Stimulated activated CD4-positive, alpha-beta T cell treated with anti-CD3 and anti-CD28 coated beads, Interleukin-1b, Interleukin-23, amount 100 ng/mL, for 48 hours (primary cell): ENCODE results near the gene SNCAIP.
"Not testable (repeated sequence)": the region's sequence is repeated elsewhere in the genome, so short reads cannot be mapped to it uniquely, and the experiment has no call there.

Experiments
- DNase-seq: peaks from one replicate; pipeline ENCODE4 v3.0.0-alpha.2; 2020

The SNCAIP gene

DNA sequence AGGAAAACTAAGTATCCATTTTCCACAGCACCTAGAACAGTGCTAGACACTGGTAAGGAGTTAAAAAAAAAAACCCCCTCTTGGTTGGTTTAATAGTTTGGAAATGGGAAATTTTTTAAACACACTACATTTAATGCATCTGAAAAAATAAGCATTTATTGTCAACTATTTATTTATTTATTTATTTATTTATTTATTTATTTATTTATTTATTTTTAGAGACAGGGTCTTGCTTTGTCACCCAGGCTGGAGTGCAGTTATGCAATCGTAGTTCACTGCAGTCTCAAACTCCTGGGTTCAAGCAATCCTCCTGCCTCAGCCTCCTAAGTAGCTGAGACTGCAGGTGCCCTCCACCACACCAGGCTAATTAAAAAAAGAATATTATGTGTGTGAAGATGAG lies 51.6 kb downstream of the SNCAIP start:
- DNase-seq, result no peak

DNA sequence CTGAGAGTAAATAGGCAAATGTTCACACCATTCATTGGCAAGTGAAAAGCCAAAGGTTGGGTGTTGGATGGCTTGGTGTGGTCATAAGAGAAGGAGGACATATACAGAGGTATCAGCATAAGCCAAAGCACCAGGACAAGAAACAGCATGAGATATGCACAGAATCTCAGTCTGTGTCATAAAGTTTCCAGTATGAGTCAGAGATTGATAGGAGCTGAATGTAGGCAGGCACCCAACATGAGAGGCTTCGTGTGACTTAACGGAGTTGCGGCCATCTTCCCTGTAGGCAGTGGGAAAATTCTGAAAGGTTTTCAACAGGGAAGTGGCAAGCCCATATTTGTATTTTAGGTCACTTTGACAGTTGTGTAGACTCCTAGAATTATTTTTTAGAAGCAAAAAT lies 54.5 kb downstream of the SNCAIP start:
- no peak for DNase-seq

DNA sequence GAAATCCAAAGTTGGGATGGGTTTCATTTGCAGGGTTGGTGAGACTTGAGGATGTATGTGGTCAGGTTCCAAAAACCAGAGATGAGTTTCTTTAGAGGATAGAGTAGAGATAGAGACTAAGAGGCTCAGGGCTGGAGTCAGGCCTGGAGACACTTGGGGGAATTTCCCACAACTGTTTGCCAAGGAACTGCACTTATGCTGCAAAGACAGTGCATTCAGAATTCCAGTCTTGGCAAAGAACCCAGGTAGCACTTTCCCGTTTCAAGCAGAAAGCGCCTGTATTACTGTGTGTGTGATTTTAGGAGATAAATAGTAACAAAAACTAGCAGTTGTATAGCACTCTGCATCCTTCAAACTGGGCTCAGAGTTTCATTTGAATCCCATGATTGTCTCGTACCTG lies 55.4 kb downstream of the SNCAIP start:
- DNase-seq, result no peak

DNA sequence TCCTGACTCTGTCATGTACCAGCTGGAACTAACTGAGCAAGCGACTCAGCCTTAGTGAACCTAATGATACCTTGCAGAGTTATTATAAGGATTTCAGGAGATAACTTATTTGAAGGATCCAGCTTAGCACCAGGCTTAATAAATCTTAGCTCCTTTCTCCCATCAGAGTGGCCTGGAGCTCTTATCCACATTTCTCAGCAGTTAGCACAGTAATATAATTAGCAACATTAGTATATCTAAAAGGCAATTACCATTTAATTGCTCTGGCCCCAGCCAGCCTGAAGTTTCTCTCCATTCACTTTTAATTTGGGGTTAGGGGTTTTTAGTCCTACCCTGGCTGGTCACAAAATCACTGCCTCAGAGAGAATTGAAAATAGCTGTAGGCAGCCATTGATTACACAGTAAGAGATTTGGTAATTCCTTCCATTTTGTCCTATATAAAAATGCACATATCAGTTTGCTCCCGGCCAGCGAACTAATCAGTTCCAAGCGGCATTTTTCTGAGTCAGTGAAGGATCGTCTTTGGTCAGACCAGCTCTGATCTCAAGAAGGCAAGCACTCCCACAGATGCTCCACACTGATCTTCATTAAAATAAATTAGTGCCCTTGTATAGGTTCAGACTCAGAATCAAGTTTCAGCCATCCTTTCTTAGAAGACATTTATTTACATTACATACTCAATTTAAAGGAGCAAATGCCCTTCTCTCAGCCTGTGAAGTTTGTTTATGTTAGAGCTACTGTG lies 56.6 kb downstream of the SNCAIP start:
- DNase-seq, result no peak

DNA sequence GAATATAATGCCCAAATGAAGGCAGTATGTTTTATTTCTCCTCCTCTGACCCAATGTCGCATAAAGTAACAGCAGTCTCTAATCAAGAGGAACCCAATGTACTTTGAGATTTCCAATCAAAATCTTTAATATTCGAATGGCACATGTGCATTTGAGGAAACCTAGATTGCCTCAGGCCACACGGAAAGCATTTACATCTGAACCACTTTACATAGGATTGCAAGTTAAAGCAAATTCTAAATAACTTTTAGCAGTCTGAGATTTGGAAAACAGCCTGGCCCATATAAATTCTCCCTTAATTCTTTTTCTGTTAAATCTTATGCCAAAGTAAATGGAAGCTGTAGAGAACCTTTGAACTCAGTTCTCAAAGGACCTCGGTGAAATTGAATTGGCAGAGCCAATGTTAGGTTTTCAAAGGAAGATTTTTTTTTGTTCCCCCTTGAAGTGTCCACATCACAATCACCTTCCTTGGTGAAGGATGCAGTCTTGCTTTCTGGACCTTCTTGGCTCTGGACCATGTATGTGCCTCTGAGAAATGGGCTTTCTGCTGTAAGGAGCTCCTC lies 57.3 kb downstream of the SNCAIP start:
- no peak for DNase-seq

DNA sequence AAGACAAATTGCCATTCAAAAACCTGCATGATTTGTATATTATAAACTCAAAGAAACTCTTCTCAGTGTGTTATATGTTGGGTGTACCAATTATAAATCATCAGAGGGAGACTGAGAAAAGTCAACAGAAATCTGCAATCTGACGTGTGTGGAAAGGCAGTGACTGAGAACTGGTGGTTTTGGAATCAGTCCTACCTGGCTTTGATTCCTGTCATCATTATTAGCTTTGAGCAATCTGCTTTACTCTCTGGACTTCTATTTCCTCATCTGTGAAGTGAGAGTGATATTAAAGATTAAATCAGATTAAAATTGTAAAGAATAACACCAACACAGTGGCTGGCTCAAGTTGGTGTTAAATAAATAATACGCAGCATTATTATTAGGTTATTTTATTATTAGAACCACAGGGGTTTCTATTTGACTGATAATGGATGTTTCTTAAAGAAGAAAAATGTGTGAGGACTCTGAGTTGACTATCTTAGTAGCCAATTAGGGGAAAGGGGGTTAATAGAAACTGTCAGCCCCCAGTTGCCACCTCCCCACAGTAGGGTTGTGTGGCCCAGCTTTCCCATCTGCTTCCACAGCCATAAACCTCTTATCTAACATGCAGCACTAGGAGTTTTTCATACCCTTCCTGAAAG lies 59.6 kb downstream of the SNCAIP start:
- no peak for DNase-seq

DNA sequence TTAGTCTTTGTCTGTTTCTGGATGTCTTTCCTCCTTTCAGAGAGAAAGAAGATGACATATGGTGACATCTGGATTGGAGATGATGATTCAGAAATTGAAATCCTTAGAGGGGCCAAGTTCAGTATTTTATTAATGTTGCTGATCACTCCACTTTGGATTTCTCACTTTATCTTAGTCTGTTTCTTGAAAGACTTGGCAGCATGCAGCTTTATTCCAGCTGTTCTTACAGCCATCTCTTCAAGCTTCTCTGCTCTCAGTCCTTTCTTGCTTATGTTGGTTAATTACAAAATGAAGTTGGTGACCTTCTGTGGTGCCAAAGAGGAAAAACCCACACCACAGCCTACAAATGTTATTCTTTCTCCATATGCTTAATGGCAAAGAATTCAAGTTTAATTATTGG lies 62.1 kb downstream of the SNCAIP start:
- no peak for DNase-seq

DNA sequence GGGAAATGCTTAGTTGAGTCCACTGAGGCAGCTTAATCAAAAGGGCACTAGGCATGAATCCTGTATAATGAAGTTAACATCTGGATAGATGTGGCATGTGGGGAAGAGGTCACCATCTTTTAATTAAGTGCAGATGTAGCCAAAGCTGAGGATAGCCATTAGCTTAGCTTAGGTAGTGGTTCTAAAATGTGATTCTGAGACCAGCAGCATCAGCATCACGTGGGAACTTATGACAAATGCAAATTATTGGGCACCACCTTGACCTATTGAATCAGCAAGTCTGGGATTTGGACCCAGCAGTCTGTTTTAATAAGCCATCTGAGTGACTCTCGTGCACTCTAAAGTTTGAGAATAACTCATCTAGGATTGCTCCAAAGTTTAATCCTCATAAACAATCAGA lies 63.8 kb downstream of the SNCAIP start:
- no peak for DNase-seq

DNA sequence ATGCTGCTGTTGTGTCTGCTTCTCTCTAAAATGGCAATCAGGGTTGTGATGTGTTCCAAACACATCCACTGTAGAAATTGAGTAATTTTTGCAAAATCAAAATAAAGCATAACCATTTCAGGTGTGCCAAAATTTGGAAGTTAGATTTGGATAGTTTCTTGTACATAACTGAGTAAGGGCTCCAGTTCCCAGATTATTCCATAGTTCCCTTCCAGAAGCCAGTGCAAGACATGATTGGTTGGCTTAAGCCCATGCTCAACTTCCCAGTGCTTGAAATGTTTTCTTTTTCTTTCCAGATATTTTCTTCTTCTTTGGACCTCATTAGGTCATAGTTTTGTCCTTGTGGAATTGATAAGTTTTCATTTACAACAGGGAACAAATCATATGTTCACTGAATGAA lies 64.2 kb downstream of the SNCAIP start:
- DNase-seq, result no peak

DNA sequence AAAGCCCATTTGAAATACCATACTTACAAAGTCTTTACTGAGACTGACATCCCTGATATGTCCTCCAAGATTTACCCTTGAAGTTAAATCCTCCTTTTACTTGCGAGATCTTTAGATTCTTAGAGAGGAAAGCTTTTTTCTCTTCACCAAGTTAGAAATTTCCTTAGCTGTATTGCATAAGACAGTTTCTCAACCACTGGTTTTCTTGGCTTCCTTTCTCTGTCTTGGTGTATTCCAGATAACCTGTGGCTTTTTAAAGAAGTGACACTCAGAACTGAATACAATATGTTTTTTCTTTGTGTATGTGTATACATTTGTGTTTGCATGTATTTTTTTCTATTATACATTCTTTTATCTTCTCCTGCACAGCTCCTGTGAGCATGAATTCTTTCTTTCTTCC lies 65.0 kb downstream of the SNCAIP start:
- no peak for DNase-seq

DNA sequence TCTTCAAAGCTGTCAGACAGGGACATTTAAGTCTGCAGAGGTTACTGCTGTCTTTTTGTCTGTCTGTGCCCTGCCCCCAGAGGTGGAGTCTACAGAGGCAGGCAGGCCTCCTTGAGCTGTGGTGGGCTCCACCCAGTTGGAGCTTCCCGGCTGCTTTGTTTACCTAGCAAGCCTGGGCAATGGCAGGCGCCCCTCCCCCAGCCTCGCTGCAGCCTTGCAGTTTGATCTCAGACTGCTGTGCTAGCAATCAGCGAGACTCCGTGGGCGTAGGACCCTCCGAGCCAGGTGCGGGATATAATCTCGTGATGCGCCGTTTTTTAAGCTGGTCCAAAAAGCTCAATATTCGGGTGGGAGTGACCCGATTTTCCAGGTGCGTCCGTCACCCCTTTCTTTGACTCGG lies 70.9 kb downstream of the SNCAIP start:
- DNase-seq, result not testable (repeated sequence)

DNA sequence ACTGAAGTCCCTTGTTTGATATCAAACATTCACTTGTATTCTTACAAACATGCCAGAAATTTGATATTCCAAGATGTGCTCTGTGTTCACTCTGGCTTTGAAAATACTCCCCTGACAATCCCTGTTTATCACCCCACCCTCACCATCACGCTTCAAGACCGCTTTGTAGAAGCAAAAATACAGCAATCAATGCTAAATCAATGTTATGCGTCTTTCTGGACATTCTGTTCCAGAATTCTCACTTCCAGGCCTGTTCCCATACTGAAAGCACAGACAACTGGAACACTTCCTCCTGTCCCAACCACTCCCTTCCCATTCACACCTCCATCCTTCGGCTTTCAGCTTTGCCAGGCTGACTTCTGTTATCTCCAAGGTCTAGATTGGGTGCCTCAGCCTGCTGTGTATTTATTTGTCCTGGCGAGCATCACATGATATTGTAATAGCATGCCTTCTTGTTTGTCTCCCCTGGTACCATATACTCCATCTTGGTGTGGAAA lies 72.8 kb downstream of the SNCAIP start:
- DNase-seq, result no peak

DNA sequence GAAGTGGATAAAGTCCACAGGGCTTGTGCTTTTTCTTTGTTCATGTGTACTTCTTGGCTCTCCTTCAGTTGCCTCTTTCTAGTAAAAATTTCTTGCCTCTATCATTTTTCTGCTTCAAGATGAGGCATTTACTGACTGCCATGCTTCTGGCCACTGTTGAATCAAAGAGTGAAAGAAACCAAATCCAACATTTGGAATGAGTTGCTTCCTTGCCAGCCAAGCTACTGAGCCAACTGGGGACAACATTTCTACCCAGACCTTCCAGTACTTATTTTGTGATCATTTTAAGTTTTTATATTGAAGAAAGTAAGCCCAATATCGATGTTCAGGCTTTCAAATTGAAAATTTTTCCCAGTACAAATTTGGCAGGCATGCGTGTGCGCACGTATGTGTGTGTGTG lies 73.2 kb downstream of the SNCAIP start:
- no peak for DNase-seq

DNA sequence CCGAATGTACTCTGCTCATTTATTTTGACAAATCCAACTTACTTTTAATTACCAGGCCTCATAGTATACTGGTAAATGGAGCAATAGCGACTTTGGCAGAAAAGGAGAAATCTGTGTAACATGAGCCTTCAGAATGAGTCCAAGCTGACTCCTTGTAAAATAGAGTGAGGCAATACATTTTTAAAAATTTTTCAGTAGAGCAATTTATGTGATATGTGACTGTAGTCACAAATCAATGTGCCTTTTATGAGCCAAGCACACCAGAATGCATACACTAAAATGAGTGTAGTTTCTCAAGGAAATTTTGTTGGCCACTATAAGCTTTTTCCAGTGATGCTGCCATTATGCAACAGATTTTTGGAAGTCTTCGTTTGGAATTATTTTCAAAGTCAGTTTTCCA lies 73.8 kb downstream of the SNCAIP start:
- no peak for DNase-seq

DNA sequence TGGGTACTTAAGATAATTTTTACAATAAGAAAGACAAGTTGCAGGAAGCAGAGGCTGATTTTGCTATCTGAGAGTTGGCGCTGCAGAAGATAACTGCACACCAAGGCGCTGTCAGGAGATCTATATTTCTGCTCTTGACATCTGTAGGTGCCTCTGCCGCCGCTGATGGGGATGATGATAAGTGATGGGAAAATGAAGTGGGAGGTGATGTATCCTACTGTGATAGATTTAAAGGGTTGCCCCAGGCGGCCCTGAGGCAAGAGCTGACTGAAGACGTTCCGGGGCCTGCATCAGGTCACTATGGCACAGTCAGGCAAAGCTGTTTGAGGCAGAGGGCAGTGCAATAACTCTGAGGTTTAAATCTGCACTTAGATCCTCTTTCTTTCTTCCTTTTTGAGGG lies 78.1 kb downstream of the SNCAIP start:
- DNase-seq, result no peak

DNA sequence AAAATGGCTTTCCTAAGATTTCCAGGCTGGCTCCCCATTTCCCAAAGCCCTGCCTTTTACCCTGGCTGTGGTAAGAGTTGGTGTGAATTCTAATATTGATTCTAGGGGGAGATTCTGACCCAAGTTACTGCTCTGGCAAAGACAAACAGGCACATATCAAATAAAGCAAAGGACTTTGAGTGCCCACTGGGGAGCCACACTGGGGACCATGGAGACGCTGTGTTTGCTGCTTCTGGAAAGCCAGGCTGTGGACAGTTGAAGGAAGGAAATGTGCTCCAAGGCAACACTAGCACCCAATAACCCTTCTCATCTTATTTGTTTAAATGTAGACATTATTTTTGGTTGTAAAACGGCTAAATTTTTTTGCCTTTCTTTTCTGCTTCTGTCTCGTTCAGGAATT lies 78.7 kb downstream of the SNCAIP start:
- no peak for DNase-seq

DNA sequence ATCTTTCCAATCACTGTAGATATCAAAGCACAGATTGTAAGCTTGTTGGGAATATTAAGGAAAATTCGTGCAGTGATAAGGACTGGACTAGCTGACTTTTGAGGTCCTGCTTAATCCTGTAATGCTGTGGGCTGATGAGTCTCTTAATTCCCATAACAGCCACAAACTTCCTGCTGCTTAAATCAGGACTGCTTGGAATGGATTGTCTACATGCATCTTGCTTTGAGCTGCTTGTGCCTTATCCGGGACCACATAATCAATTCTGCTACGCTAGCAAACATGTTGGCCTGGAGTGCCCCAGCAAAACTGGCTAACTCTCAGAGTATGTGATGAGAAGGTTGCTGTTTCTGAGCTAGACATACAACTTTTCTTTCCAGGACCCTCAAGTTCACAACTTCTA lies 79.6 kb downstream of the SNCAIP start:
- no peak for DNase-seq

DNA sequence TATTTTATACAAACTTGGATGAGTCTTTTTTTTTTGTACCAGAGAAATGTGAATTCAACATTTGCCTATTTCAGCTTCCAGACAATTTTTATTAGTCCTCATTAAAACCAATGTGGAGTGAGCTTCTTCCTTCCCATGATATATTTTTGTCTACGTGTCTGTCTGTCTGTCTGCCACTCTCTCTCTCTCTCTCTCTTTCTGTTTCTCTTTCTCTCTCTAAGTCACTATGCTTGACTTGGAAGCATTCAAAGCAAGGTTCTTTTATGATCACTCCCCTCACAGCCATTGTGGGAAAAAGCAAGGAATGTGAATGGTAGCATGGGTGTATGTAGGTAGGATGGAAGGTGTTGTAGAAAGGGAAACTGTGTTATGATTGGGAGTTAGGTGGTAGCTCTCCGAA lies 80.2 kb downstream of the SNCAIP start:
- no peak for DNase-seq

DNA sequence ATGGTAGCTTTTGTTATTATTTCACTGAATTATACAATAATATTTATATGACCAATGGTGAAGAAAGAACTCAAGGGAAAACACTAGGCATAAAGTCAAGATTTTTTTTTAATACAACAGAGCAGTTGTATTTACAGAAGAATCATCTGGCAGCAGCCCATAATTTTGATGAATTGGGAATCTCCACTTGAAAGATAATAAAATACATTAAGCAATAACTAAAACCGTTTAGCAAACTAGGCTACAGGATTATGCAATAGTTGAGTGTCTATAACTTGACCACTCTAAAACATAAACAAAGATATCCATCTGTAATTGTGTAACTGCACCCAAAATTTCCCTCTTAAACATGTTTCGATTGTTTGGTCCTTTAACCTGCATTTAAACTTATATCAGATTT lies 80.8 kb downstream of the SNCAIP start:
- DNase-seq, result no peak

DNA sequence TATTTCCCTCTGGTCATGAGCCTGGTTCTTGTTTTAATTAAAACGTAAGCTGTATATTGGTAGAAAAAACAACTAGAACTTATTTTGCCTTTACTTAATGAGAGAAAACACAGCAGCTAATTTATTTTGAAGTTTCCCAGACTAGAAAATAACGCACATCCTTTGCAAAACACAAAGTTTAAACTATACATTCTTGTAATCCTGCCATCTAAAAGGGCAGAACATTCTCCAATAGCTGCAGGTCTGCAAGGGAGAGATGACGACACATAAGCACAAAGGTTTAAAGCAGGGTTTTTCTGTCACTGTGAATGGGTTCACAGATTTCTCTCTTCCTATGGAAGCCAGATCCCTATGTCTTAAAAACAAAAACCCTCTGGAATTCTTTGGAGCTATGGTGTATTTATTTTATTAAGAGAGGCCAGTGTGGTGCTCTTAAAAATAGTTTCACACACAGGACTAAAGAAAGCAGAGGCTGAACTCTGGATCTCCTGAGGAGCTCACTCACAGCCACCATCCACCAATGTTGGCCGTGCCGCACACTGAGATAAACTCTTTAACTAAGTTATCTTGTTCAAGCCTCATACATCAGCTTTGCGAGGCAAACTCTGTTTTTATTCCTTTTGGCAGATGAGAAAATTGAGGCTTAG lies 82.4 kb downstream of the SNCAIP start:
- DNase-seq, result no peak

DNA sequence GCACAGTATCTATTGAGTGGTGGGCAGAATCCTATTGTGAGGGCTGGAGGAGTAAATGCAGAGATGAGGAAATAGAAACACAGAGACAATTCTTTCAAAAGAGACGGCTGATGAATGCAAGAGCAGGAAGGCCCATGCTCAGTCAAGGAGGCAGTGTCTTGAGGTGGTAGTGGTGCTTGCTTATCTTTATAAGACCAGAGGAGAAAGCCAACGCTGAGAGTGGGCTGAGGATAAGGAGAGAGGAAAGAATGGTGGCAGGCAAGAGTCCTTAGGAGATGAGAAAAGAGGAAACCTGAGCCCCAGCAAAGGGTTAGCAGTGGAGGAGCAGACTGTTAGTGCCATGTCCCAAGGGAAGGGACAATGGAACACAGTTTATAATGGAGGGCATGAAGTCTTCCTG lies 86.0 kb downstream of the SNCAIP start:
- no peak for DNase-seq

DNA sequence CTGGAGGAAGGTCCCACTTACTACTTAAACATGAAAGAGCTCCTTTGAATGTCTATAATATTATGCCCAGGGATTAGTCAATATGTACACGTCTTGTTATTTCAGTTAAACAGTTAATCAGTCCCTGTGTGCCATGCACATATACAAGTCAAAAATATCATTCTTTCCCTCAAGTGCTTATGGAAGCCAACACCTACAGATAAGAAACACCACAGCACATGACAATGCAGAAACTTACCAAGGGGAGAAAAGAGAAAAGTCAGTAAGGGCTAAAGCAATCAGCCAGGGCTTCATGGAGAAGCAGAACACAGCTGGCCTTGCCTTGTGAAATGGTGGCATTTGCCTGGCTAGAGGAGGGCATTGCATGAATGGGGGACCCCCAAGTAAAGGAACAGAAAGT lies 88.3 kb downstream of the SNCAIP start:
- DNase-seq, result no peak

DNA sequence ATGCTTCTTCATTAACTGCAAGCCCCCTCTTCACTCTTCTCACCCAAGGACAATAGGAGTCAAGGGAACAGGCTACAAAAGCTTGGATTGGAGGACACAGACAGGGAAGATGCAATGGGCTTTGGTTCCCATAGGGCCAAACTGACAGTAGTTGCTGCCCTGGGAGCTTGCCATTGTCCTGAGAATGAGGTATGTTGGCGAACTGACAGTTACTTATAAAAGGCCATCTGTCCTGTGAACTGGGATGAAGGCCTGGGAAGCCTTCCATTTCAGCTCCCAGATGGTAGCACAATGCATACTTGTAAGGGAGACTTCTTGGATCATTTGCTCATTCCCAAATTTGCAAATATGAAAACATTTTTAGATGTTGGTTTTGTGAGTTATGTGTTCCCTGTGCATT lies 88.9 kb downstream of the SNCAIP start:
- no peak for DNase-seq
